Keratinocyte (primary cell): ENCODE data around the gene SCN4A. TPM values are rescaled to one million over a fixed set of nuclear protein-coding genes. Genes with fewer than 3 reads are reported as not detected.

Source experiments
- DNase-seq: peaks from one replicate; pipeline ENCODE4 v3.0.0-alpha.2; 2011; ENCODE audit warnings: low read depth, missing footprints, low spot score
- FAIRE-seq: peaks from 2 replicates; lab custom pipeline; 2011; peaks lifted over from hg19 to GRCh38; lab: Jason Lieb, UNC
- H2AFZ ChIP-seq: 2 replicates; pipeline ENCODE4 v1.6.0; 2012; ENCODE audit warnings: low read length, control low read depth, inconsistent platforms; ENCODE audit not compliant: control insufficient read depth
- H3K27ac ChIP-seq: 2 replicates; pipeline ENCODE4 v1.5.1; 2011; ENCODE audit warnings: low read length; ENCODE audit not compliant: control insufficient read depth, insufficient read depth
- H3K27me3 ChIP-seq: 3 replicates; pipeline ENCODE4 v1.6.0; 2011; ENCODE audit warnings: low read length; ENCODE audit not compliant: control insufficient read depth, insufficient read depth; ENCODE audit errors: extremely low read depth
- H3K36me3 ChIP-seq, 2 experiments: 2 replicates in 1 of 2; 3 replicates in 1 of 2; pipeline ENCODE4 v1.5.1; 2011; ENCODE audit warnings: low read length in 2 of 2, mild to moderate bottlenecking in 1 of 2; ENCODE audit not compliant: control insufficient read depth in 2 of 2, insufficient read depth in 2 of 2; ENCODE audit errors: extremely low read depth in 1 of 2
- H3K4me1 ChIP-seq: 3 replicates; pipeline ENCODE4 v1.5.1; 2011; ENCODE audit warnings: low read length; ENCODE audit not compliant: control insufficient read depth, insufficient read depth; ENCODE audit errors: extremely low read depth
- H3K4me2 ChIP-seq: 3 replicates; pipeline ENCODE4 v1.6.0; 2011; ENCODE audit warnings: low read depth, low read length; ENCODE audit not compliant: control insufficient read depth, insufficient read depth; ENCODE audit errors: extremely low read depth
- H3K4me3 ChIP-seq, 3 experiments: fragments of 200-600 bp in 1 of 3; sonication (generic) in 1 of 3; 2 replicates in 2 of 3; 3 replicates in 1 of 3; pipeline ENCODE4 v1.5.1; 2011 to 2016; ENCODE audit warnings: low read length in 3 of 3, mild to moderate bottlenecking in 3 of 3, control low read depth in 2 of 3, inconsistent platforms in 1 of 3, low read depth in 1 of 3, mixed read lengths in 1 of 3, mixed run types in 1 of 3, moderate library complexity in 1 of 3; ENCODE audit not compliant: control insufficient read depth in 2 of 3, insufficient read depth in 2 of 3; ENCODE audit errors: extremely low read depth in 1 of 3
- H3K79me2 ChIP-seq: 2 replicates; pipeline ENCODE4 v1.6.0; 2012; ENCODE audit warnings: low read length; ENCODE audit not compliant: control insufficient read depth, insufficient read depth
- H3K9ac ChIP-seq: 3 replicates; pipeline ENCODE4 v1.6.0; 2011; ENCODE audit warnings: low read length; ENCODE audit not compliant: control insufficient read depth, insufficient read depth; ENCODE audit errors: extremely low read depth
- H3K9me1 ChIP-seq: 3 replicates; pipeline ENCODE4 v1.6.0; 2011; ENCODE audit warnings: low read length; ENCODE audit not compliant: control insufficient read depth, insufficient read depth; ENCODE audit errors: extremely low read depth
- H3K9me3 ChIP-seq: 2 replicates; pipeline ENCODE4 v1.5.1; 2012; ENCODE audit warnings: low read depth, low read length; ENCODE audit not compliant: control insufficient read depth
- H4K20me1 ChIP-seq: 3 replicates; pipeline ENCODE4 v1.6.0; 2011; ENCODE audit warnings: low read length; ENCODE audit not compliant: control insufficient read depth, insufficient read depth; ENCODE audit errors: extremely low read depth
- EZH2 ChIP-seq: IDR thresholded peaks from one replicate; pipeline ENCODE4 v1.6.1; 2012; ENCODE audit warnings: inconsistent platforms, mild to moderate bottlenecking, low read length, moderate library complexity
- dilution Hi-C: fragments of 300-500 bp; cut with MboI; formaldehyde crosslinking; loops from one replicate; pipeline ENCODE4 v1.7.0; 2020; ENCODE audit warnings: low sequenced_read_pairs; ENCODE audit not compliant: extremely low pct_ligation_motif_present
- polyA plus RNA-seq, 5 experiments: library from polyadenylated mRNA; depleted of rRNA in 3 of 5; stranded (reverse) in 3 of 5; stranded (forward) in 1 of 5; unstranded in 1 of 5; fragments of >200 nt; gene quantifications; 1 replicate in 1 of 5; 2 replicates in 3 of 5; 3 replicates in 1 of 5; pipeline versions ENCODE4 v1.2.1 to v1.2.3, GENCODE V29; 2011 to 2012; ENCODE audit warnings: missing spikeins in 2 of 5, low read depth in 1 of 5, low replicate concordance in 1 of 5
- TF ChIP-seq, protein P1 (sequence below), 3 experiments: IDR thresholded peaks in 1 of 3; conservative IDR thresholded peaks in 1 of 3; optimal IDR thresholded peaks in 1 of 3; 2 replicates in 2 of 3; 3 replicates in 1 of 3; pipeline versions ENCODE3 to v1.5.1; 2011; ENCODE audit warnings: low read length in 3 of 3, mild to moderate bottlenecking in 3 of 3, moderate library complexity in 2 of 3, control low read depth in 1 of 3, inconsistent platforms in 1 of 3; ENCODE audit not compliant: insufficient read depth in 2 of 3; ENCODE audit errors: extremely low read depth in 1 of 3

Gene SCN4A
- polyA plus RNA-seq, 1 donor (not counting 4 experiments of a cell fraction or from before 2014, with no cell fraction given): not detected

DNA sequence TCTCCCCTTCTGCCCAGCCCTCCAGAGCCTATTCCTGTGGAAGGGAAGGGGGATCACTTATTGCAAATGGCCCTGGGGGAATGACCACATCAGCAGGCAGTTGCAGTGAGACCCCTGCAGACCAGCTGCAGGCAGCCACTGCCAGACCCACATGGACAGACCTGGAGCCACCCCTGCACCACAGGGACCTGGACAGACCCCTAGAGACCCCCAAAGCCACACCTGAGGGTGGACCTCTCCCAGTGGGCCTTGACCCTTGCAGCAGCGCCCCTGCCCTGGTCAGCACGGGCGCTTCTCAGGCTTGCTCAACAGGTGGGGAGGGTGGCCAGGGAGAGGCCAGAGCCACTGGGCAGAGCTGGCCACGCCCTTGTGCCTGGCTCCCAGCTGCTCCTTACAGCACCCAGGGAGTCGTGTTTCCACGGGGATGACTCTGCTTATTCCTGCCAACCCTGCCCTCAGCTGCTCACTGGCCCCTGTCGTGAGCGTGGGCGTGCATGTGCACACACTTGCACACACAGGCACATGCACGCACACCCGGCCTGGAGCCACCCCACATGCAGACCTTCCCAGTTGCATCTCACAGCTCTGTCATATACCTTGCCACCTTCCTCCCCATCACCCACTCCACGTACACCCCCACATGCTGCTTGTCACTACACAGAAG is 1.3 kb upstream of the SCN4A start:
- Histone ChIP-seq H3K27me3 (peaks cover 3% of the 10 kb centered on the region), H3K27ac (no peak overlapping the region), H3K9ac (peak overlapping the region; percentile 9), H3K36me3 (no peaks in the 10 kb centered on the region), H3K4me3 (no peak overlapping the region), H3K9me1 (peaks cover 3% of the 10 kb centered on the region), H3K9me3 (no peaks in the 10 kb centered on the region), H3K4me2 (peak overlapping the region; percentile 67), H2AFZ (no peak overlapping the region), H4K20me1 (no peaks in the 10 kb centered on the region), H3K79me2 (no peaks in the 10 kb centered on the region), H3K4me1 (peaks cover 19% of the 10 kb centered on the region)
- FAIRE-seq (no peak), DNase-seq (peak; percentile 32)
- TF ChIP-seq, protein P1, sequence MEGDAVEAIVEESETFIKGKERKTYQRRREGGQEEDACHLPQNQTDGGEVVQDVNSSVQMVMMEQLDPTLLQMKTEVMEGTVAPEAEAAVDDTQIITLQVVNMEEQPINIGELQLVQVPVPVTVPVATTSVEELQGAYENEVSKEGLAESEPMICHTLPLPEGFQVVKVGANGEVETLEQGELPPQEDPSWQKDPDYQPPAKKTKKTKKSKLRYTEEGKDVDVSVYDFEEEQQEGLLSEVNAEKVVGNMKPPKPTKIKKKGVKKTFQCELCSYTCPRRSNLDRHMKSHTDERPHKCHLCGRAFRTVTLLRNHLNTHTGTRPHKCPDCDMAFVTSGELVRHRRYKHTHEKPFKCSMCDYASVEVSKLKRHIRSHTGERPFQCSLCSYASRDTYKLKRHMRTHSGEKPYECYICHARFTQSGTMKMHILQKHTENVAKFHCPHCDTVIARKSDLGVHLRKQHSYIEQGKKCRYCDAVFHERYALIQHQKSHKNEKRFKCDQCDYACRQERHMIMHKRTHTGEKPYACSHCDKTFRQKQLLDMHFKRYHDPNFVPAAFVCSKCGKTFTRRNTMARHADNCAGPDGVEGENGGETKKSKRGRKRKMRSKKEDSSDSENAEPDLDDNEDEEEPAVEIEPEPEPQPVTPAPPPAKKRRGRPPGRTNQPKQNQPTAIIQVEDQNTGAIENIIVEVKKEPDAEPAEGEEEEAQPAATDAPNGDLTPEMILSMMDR (optimal IDR thresholded peaks at IDR 0.05 in 1 of 3, IDR thresholded peaks at IDR 0.05 in 1 of 3, conservative IDR thresholded peaks at IDR 0.05 in 1 of 3; ENCODE audit: extremely low read depth in 1 of 3, insufficient read depth in 2 of 3, low read length in 3 of 3): no peak
- TF ChIP-seq EZH2: no peak
- dilution Hi-C loops: no loop called here

- no peak overlapping the region for H3K27ac ChIP-seq
- no peaks in the 10 kb centered on the region for H3K36me3 ChIP-seq
- no peaks in the 10 kb centered on the region for H4K20me1 ChIP-seq
- no peak overlapping the region for H3K9ac ChIP-seq
- DNase-seq (no peak), FAIRE-seq (no peak)
- H3K4me2 ChIP-seq: no peak overlapping the region
- dilution Hi-C loops: no loop called here
- TF ChIP-seq, protein P1 (optimal IDR thresholded peaks at IDR 0.05 in 1 of 3, IDR thresholded peaks at IDR 0.05 in 1 of 3, conservative IDR thresholded peaks at IDR 0.05 in 1 of 3; ENCODE audit: extremely low read depth in 1 of 3, insufficient read depth in 2 of 3, low read length in 3 of 3): no peak
- no peak for TF ChIP-seq EZH2
- H3K4me3 ChIP-seq: no peak overlapping the region
- H3K9me1 ChIP-seq: peaks cover 3% of the 10 kb centered on the region
- no peaks in the 10 kb centered on the region for H3K79me2 ChIP-seq
- peaks cover 19% of the 10 kb centered on the region for H3K4me1 ChIP-seq
- H3K27me3 ChIP-seq: peaks cover 3% of the 10 kb centered on the region
- no peak overlapping the region for H2AFZ ChIP-seq
- H3K9me3 ChIP-seq: no peaks in the 10 kb centered on the region
Observed at GRCh38 chr17:63973247-63973646, 529 bp upstream of the SCN4A start.
